H1 (cell line): ENCODE results near the gene DCP2. TPM values are rescaled to one million over a fixed set of nuclear protein-coding genes. Genes with fewer than 3 reads are reported as not detected.

Source experiments
- CTCF ChIA-PET: fragments of 300-600 bp; sonication (Branson Sonifier 250); formaldehyde crosslinking; loops from one replicate; lab custom pipeline; 2021; ENCODE audit not compliant: partially characterized antibody; lab: Charles Lee
- POLR2A ChIA-PET: fragments of 300-600 bp; sonication (Branson Sonifier 250); formaldehyde crosslinking; loops from one replicate; lab custom pipeline; 2021; ENCODE audit warnings: inconsistent platforms; ENCODE audit not compliant: partially characterized antibody; lab: Charles Lee
- DNase-seq, 2 experiments: peaks; one replicate each; pipeline versions ENCODE4 v3.0.0 to v3.0.0-alpha.2; 2010 to 2022; ENCODE audit warnings: low spot score in 2 of 2, low read depth in 1 of 2, mixed read lengths in 1 of 2
- FAIRE-seq: peaks from 2 replicates; lab custom pipeline; 2011; peaks lifted over from hg19 to GRCh38; lab: Jason Lieb, UNC
- H2AFZ ChIP-seq: 2 replicates; pipeline ENCODE4 v1.8.1; 2012; ENCODE audit warnings: low read length, inconsistent platforms
- H2AK5ac ChIP-seq: 2 replicates; pipeline ENCODE4 v1.6.1; 2013; ENCODE audit warnings: low read depth, low read length
- H2BK120ac ChIP-seq: replicated peaks from 2 replicates; pipeline ENCODE3; 2013; ENCODE audit warnings: low read depth, low read length, inconsistent platforms
- H2BK12ac ChIP-seq: 2 replicates; pipeline ENCODE4 v1.6.1; 2013; ENCODE audit warnings: low read depth, low read length
- H2BK15ac ChIP-seq: 2 replicates; pipeline ENCODE4 v1.6.1; 2013; ENCODE audit warnings: low read length
- H2BK20ac ChIP-seq: 2 replicates; pipeline ENCODE4 v1.6.1; 2013; ENCODE audit warnings: low read length
- H2BK5ac ChIP-seq: 2 replicates; pipeline ENCODE4 v1.6.1; 2013; ENCODE audit warnings: low read depth, low read length
- H3K14ac ChIP-seq: 2 replicates; pipeline ENCODE4 v1.6.1; 2013; ENCODE audit warnings: inconsistent platforms; ENCODE audit not compliant: insufficient read length
- H3K18ac ChIP-seq: 2 replicates; pipeline ENCODE4 v1.6.1; 2013; ENCODE audit warnings: low read length; ENCODE audit errors: extremely low read depth
- H3K23ac ChIP-seq: 2 replicates; pipeline ENCODE4 v1.6.1; 2013; ENCODE audit warnings: inconsistent platforms; ENCODE audit not compliant: insufficient read length
- H3K23me2 ChIP-seq: 2 replicates; pipeline ENCODE4 v1.6.1; 2013; ENCODE audit warnings: low read depth, low read length
- H3K27ac ChIP-seq: 2 replicates; pipeline ENCODE4 v1.6.1; 2011; ENCODE audit warnings: low read depth, low read length, inconsistent platforms
- H3K27me3 ChIP-seq, 4 experiments: replicated peaks in 1 of 4; 1 replicate in 1 of 4; 2 replicates in 3 of 4; pipeline versions ENCODE4 v1.6.1 to v1.8.1; 2011 to 2013; ENCODE audit warnings: low read length in 3 of 4, mild to moderate bottlenecking in 3 of 4, inconsistent platforms in 2 of 4, mixed read lengths in 2 of 4, moderate library complexity in 1 of 4; ENCODE audit not compliant: control insufficient read depth in 3 of 4, insufficient read depth in 3 of 4; ENCODE audit errors: extremely low read depth in 1 of 4
- H3K36me3 ChIP-seq, 4 experiments: 2 replicates each; pipeline versions ENCODE4 v1.6.1 to v1.8.1; 2011 to 2013; ENCODE audit warnings: mild to moderate bottlenecking in 4 of 4, low read length in 3 of 4, moderate library complexity in 2 of 4, control low read depth in 1 of 4, inconsistent platforms in 1 of 4; ENCODE audit not compliant: insufficient read depth in 4 of 4, control insufficient read depth in 2 of 4
- H3K4ac ChIP-seq: replicated peaks from 2 replicates; pipeline ENCODE3; 2013; ENCODE audit warnings: low read length, low read depth, mixed read lengths, inconsistent platforms; ENCODE audit not compliant: insufficient read length
- H3K4me1 ChIP-seq, 4 experiments: replicated peaks in 1 of 4; 1 replicate in 1 of 4; 2 replicates in 3 of 4; pipeline versions ENCODE4 v1.6.1 to v1.8.1; 2011 to 2013; ENCODE audit warnings: low read length in 3 of 4, inconsistent platforms in 2 of 4, mixed read lengths in 1 of 4; ENCODE audit not compliant: insufficient read depth in 4 of 4, control insufficient read depth in 3 of 4
- H3K4me2 ChIP-seq, 2 experiments: 2 replicates each; pipeline versions ENCODE4 v1.6.1 to v1.8.1; 2011 to 2013; ENCODE audit warnings: low read depth in 2 of 2, low read length in 2 of 2, control low read depth in 1 of 2, inconsistent platforms in 1 of 2, mild to moderate bottlenecking in 1 of 2; ENCODE audit not compliant: insufficient read depth in 1 of 2
- H3K4me3 ChIP-seq, 4 experiments: fragments of 200-600, 300-600 bp in 1 of 4; sonication (generic), shearing (Covaris generic), sonication (Bioruptor Twin) in 1 of 4; 2 replicates each; pipeline versions ENCODE4 v1.5.1 to v1.8.1; 2011 to 2016; ENCODE audit warnings: low read length in 4 of 4, low read depth in 3 of 4, control low read depth in 2 of 4, inconsistent platforms in 2 of 4, mild to moderate bottlenecking in 2 of 4, mixed read lengths in 1 of 4, moderate library complexity in 1 of 4; ENCODE audit not compliant: insufficient read depth in 2 of 4; ENCODE audit errors: extremely low read depth in 1 of 4
- H3K56ac ChIP-seq: replicated peaks from 2 replicates; pipeline ENCODE3; 2013; ENCODE audit warnings: low read depth, mild to moderate bottlenecking, mixed read lengths, low read length, inconsistent platforms; ENCODE audit not compliant: insufficient read length
- H3K79me1 ChIP-seq: 2 replicates; pipeline ENCODE4 v1.6.1; 2013; ENCODE audit warnings: low read depth, low read length, control low read depth
- H3K79me2 ChIP-seq, 2 experiments: 2 replicates each; pipeline versions ENCODE4 v1.6.1 to v1.8.1; 2012 to 2013; ENCODE audit warnings: low read length in 2 of 2, mild to moderate bottlenecking in 2 of 2, inconsistent platforms in 1 of 2; ENCODE audit not compliant: insufficient read depth in 2 of 2, control insufficient read depth in 1 of 2
- H3K9ac ChIP-seq, 4 experiments: replicated peaks in 1 of 4; 1 replicate in 1 of 4; 2 replicates in 3 of 4; pipeline versions ENCODE4 v1.6.1 to v1.8.1; 2011 to 2013; ENCODE audit warnings: low read depth in 3 of 4, low read length in 3 of 4, control low read depth in 2 of 4, mild to moderate bottlenecking in 2 of 4, moderate library complexity in 2 of 4, inconsistent platforms in 1 of 4; ENCODE audit errors: extremely low read depth in 1 of 4
- H3K9me3 ChIP-seq, 2 experiments: 2 replicates each; pipeline versions ENCODE4 v1.6.1 to v1.8.1; 2012 to 2013; ENCODE audit warnings: mild to moderate bottlenecking in 2 of 2, moderate library complexity in 2 of 2, control low read depth in 1 of 2, inconsistent platforms in 1 of 2, low read depth in 1 of 2, low read length in 1 of 2, mixed read lengths in 1 of 2; ENCODE audit not compliant: insufficient read depth in 2 of 2
- H4K20me1 ChIP-seq, 2 experiments: replicated peaks in 1 of 2; 2 replicates each; pipeline versions ENCODE3 to v1.8.1; 2011 to 2013; ENCODE audit warnings: inconsistent platforms in 2 of 2, low read length in 2 of 2, mild to moderate bottlenecking in 1 of 2; ENCODE audit not compliant: insufficient read depth in 2 of 2, control insufficient read depth in 1 of 2
- H4K5ac ChIP-seq: 2 replicates; pipeline ENCODE4 v1.6.1; 2013; ENCODE audit warnings: low read length, low read depth, mixed read lengths, inconsistent platforms; ENCODE audit not compliant: insufficient read length
- H4K8ac ChIP-seq: 2 replicates; pipeline ENCODE4 v1.8.0; 2013; ENCODE audit warnings: mild to moderate bottlenecking, moderate library complexity, low read length, inconsistent platforms; ENCODE audit not compliant: insufficient read depth; ENCODE audit errors: extremely low read depth
- H4K91ac ChIP-seq: replicated peaks from 2 replicates; pipeline ENCODE3; 2013; ENCODE audit warnings: low read length, mixed read lengths, inconsistent platforms; ENCODE audit not compliant: insufficient read length
- POLR2A ChIP-seq, 2 experiments: IDR thresholded peaks; 1 replicate in 1 of 2; 2 replicates in 1 of 2; pipeline ENCODE4 v1.6.1; 2011; ENCODE audit warnings: low read depth in 2 of 2, low read length in 2 of 2, mild to moderate bottlenecking in 2 of 2; ENCODE audit errors: control extremely low read depth in 1 of 2
- SIX5 ChIP-seq: IDR thresholded peaks from 2 replicates; pipeline ENCODE4 v1.6.1; 2011; ENCODE audit warnings: mild to moderate bottlenecking, low read depth, low read length
- WGBS, 2 experiments: shearing (Covaris generic) in 1 of 2; methylation state at CpG; one replicate each; pipeline versions ENCODE4 v1.1.6 to v1.1.7; 2013 to 2015; ENCODE audit warnings: low lambda C conversion rate in 2 of 2, mixed read lengths in 2 of 2, inconsistent platforms in 1 of 2, low coverage in 1 of 2, missing lambda C conversion rate in 1 of 2; ENCODE audit not compliant: insufficient replicate concordance in 2 of 2, insufficient coverage in 1 of 2, insufficient read length in 1 of 2; ENCODE audit errors: extremely low coverage in 1 of 2, missing lambda C conversion rate in 1 of 2; 5-methylcytosine and 5-hydroxymethylcytosine counted together
- polyA plus RNA-seq, 7 experiments: library from polyadenylated mRNA; depleted of rRNA in 3 of 7; stranded (reverse) in 5 of 7; unstranded in 2 of 7; fragments of >200 nt in 5 of 7; fragments of 200-250 nt in 2 of 7; gene quantifications; 1 replicate in 5 of 7; 2 replicates in 1 of 7; 4 replicates in 1 of 7; pipeline versions ENCODE4 v1.2.1 to v1.2.3, GENCODE V29; 2011 to 2013; ENCODE audit warnings: missing spikeins in 2 of 7, mixed read lengths in 2 of 7
- total RNA-seq: library from RNA; stranded (reverse); fragmentation: NEBNext Ultra II Directional; extraction: Animal tissue kit (Norgen Biotek cat#: 25700); gene quantifications from 2 replicates; pipeline ENCODE4 v1.2.1, GENCODE V29; 2021

The DCP2 gene
- total and polyA plus RNA-seq, 2 of the 8 experiments (the other 6 are each of a cell fraction or from before 2014, with no cell fraction given), result 14.4 to 162 TPM

DNA sequence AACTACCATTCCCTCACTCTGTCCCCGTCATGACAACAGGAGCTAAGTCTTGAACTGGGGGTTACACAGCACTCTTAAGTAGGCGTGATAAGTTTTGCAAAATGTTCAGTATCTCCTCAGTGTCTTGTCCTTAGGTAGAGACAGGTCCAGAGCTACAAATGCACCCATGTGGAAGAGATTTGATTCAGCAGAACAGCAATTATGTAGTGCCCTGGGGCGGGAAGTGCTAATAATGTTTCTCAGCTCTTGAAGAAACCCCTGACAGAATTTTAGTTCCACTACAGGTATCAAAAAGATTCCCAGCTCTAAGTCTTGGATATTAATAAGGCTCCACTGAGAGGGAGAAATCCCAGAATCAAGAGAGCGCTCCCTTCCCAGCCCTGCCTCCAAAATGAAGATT lies 49.6 kb downstream of the DCP2 start:
- Histone ChIP-seq H2BK12ac (no peak overlapping the region), H3K27ac (no peak overlapping the region), H3K36me3 (peaks cover 0 to 52% (median 20%) of the 10 kb centered on the region in 4 experiments; a peak in 7 of 8 replicates), H3K18ac (no peak overlapping the region), H2BK120ac (no peak overlapping the region), H3K4me1 (peaks cover 2 to 5% (median 3%) of the 10 kb centered on the region in 4 experiments; a peak in 6 of 7 replicates), H2BK15ac (no peak overlapping the region), H4K91ac (no peak overlapping the region), H3K9ac (no peak overlapping the region), H3K4ac (no peak overlapping the region), H3K14ac (no peak overlapping the region), H2BK5ac (no peak overlapping the region), H3K4me3 (no peak overlapping the region), H4K20me1 (no peaks in the 10 kb centered on the region), H4K5ac (no peak overlapping the region), H3K79me1 (peaks cover 3% of the 10 kb centered on the region; the same call in 1 of the 2 replicates), H3K23me2 (no peaks in the 10 kb centered on the region), H2AK5ac (no peak overlapping the region), H3K9me3 (no peaks in the 10 kb centered on the region), H3K23ac (no peak overlapping the region), H3K79me2 (no peaks in the 10 kb centered on the region), H4K8ac (no peak overlapping the region), H2AFZ (no peak overlapping the region), H2BK20ac (no peak overlapping the region), H3K27me3 (no peaks in the 10 kb centered on the region), H3K56ac (no peak overlapping the region), H3K4me2 (no peak overlapping the region)
- ChIA-PET POLR2A (interaction anchor here (0.7 kb wide), 1 partner anchor 11 kb away, joined by 3 read pairs; no protein-coding TSS in a partner anchor), CTCF (interaction anchor here (1.2 to 2.1 kb wide), 2 partner anchors 30 to 314 kb away, joined by 4 to 16 read pairs; no protein-coding TSS in a partner anchor)
- no peak for DNase-seq
- WGBS, 2 experiments, result 89% methylated on average over 4 of the region's 4 CpGs; no CpG with 5 or more reads in 1 of the 2 experiments
- no peak for TF ChIP-seq SIX5
- TF ChIP-seq POLR2A (IDR thresholded peaks at IDR 0.05; ENCODE audit: control extremely low read depth in 1 of 2, low read depth in 2 of 2, low read length in 2 of 2), result peak in 1 of 2 experiments; percentile 17; a peak in 1 of 3 replicates
- no peak for FAIRE-seq
